NOMO-1 treated with dmso at 0.1 percent for 144 hours (cell line): ENCODE measurements around the gene GNAT3.

Experiments used
- DNase-seq: peaks from one replicate; lab custom pipeline; 2025; ENCODE audit not compliant: unreplicated experiment; lab: John Stamatoyannopoulos, UW

GNAT3 gene

DNA sequence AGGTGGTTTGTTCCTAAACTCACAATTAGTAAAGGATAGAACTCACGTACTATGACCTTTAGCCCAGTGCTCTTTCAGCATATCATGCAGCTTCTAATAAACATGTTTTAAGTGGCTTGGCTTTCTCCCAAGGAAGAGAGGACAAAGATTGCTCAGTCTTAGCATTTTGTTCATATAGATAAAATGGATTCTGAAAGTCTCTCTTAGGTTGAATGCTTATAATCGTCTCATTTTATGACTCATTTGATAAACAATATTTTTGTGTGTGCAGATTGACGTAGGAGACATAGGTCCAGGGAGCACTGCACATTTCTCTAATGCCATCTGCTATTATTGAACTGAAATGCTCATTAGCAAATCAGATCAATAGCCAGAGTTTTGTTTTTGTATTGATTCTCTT lies 44.8 kb downstream of the GNAT3 start:
- no peak for DNase-seq

DNA sequence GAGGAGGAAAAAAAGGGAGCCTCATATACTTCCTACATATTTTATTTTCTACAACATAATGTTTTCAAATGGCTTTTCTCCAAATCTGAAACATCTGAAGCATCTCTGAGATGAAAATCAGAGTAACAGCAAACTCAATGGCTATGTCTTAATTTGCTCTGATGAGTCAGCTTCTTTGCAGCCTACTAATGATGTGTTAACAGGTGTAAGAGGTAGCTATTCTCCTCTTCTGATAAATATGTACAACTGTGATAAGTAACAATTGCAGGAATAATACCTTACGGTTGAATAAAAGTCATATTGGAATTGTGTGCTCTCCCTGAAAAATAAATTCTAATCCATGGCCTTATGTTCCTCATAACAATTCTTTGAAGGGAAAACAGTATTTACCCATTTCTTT lies 45.2 kb downstream of the GNAT3 start:
- no peak for DNase-seq

DNA sequence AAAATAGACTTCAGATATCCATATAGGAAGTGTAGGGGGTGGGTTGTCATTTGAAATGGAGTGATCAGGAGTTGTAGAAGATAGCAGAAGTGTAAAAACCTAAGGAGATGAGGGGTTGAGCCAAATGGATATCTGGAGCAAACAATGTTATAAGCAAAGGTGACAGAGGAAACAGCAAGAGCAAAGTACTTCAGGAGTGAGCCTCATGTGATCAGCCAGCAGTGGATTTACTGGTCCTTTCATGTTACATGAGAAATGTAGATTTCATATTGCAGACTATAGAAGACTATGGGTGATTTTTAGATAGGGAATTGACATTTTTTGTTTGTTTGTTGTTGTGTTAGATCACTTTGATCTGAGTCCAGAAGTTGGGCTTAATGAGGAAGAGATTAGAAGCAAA lies 47.7 kb downstream of the GNAT3 start:
- DNase-seq: no peak

DNA sequence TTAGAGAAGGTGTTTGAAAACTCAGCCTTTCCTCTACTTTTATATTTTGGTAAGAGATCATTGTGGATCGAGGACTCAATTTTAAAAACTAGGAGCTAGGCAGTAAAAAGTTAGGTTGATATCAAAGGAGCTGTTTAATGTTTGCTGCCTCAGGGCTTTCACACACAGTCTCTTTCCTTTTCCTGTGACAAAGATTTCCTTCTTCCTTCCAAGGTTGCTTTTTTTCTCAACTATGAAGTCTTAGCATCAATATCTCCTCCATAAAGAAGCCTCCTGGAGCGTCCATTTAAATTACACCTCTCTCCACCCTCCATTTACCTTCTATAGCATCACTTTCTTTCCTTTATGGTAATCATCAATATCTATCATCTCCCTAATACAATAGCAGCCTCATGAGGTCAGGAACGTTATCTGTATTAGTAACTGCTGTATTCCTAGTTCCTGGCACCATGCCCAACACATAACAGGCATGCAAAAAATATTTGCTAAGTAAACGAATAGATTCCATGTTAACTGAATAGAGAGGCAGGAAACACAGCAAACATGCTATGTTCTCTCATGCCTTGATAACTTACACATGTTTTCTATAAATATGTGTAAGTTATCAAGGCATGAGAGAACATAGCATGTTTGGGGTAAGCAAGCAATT lies 48.5 kb downstream of the GNAT3 start:
- no peak for DNase-seq

DNA sequence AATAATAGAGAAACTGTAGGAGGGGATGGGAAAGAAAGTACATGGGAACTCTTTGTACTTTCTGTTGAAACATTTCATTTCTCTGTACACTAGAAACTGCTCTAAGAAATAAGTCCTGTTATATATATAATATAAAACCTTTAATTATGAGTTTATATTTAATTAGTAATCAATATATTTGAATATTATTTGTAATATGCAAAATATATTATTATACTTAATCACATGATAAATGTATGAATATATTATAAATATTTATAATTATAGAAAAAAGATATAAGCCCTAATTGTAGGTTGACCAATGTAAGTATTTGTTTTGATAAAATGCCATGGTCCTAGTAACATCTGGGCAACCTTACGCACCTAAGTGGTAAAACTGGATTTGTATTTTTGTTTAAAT lies 51.0 kb downstream of the GNAT3 start:
- DNase-seq: no peak

DNA sequence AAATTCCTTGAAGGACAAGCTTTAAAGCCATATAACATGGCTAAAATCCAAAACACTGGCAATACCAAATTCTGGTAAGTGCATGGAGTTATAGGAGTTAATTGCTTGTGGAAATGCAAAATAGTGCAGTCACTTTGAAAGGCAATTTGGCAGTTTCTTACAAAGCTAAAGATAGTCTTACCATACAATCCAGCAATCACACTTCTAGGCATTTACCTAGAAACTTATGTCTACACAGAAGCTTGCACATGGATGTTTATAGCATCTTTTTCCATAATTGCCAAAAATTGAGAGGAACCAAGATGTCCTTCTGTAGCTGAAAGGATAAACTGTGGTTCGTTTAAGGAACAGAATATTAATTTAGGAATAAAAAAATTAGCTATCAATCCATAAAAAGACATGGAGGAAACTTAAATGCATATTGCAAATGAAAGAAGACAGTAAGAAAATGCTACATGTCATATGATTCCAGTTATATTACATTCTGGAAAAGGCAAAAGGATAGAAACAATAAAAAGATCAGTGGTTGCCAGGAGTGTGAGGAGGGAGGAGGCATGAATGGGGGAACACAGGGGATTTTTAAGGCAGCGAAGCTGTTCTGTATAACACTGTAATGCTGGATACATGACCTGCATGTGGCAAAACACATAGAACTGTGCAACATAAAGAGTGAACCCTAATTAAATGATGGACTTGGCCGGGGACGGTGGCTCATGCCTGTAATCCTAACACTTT lies 51.9 kb downstream of the GNAT3 start:
- DNase-seq: no peak

DNA sequence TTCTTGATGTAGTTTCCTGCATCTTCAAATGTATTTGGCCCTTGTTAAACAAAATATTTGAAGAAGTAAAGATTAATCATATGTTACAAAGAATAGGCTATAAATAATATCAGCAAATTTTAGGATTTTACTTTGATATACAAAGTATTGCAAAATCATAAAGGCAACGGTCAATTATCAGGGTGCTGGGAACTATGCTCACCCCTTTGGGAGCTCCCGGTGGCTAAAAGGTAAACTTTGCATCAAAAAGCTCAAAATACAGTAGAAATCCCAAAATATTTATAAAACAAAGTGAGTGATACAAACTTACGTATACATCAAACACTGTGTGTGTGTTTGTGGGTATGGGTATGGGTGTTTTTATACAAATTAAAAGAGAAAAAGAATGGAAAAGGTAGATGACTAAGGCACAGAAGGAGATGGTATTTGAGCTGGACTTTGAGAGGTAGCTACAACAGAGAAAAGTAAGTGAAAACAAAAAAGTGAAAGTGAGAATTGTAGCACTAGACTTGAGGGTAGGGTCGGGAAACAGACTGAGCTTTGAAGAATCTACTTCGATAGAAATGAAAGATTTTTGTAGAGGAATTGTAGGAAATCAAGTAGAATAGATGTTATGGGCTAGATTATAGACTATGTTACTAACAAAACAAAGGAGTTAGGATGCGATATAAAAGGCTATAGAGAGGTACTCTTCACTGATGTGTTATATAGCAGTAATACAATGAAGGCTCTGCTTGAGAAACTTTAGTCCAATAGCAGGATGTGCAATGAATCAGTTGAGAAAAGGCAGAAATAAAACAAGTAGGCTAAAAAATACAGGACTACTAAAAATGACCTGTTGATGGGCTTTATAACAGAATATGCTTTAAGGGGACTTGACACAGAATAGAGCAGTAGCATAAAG lies 52.8 kb downstream of the GNAT3 start:
- DNase-seq: no peak

DNA sequence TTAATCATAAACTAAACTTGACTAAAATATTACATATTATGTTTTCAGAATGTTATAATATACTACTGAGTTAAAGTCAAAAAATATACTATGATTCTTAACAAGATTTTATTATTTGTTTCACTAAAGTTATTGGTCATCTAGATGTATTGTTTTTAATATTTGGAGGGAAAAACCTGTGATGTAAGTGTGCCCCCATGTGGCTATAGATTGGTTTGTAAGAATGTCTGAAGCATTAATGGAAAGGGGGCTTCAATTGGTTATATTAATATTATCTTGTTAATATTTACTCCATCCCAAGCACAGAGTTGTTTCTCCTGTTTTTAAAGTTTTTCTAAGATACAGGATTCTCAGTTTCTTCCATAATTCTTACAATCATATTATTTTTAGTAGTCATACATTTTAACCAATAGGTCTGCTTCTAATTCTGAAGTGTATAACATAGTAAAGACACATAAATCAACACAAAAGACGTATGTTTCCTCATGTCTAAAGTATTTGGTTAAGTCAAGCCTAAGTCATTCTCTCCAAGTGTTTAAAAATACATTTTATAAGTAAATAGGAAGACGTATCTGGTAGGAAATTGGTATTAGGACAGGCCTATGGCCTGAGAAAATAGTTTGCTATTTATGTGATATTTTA lies 58.0 kb downstream of the GNAT3 start:
- peak; percentile 28 for DNase-seq

DNA sequence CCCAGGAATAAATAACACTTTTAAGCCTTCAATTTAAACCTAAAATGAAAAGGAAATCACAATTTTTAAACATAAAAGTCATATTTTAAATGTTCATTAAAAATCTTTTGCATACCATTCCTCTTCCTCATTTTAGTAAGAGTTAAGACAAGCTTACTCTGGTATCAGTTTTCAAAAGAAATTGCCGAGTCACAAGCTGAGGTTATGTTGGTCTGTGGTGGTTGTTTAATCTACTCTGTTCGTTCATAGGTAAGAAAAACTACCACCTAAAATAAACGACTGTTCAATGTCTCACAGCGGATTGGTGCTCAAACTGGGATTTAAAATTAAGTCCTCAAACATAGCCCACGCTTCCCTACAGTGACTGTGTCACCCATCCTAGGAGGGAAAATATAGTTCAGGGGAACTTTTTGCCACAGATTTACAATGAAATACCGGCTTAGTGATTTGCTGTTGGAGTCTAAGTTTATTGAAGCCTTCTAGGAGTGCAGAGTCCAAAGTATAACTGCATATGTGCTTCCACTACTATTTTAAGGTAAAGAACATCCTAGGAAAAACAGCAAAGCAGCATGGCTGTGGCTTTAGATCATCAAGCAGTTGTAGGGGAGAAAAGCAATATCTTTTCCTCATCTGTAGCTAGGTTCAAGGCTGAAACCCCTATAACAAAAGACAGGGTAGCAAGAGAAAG lies 61.1 kb downstream of the GNAT3 start:
- DNase-seq: peak; percentile 38

DNA sequence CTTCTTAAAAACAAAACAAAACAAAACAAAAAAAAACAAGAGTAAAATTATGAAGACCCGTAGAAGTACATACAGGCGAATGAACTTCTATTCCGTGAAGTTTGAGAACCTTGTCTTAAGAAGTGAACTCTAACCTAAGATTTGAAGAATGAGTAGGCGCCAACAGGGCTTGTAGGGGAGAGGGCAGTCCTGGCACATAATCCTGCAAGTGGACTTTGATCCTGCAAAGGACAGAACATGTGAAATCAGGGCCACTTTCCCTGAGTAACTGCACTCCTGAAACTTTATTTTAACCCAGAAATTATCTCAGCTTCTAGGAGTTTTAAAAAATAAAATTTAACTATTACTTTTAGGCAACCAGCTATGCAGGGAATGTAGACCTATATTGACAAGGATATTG lies 62.0 kb downstream of the GNAT3 start:
- no peak for DNase-seq

DNA sequence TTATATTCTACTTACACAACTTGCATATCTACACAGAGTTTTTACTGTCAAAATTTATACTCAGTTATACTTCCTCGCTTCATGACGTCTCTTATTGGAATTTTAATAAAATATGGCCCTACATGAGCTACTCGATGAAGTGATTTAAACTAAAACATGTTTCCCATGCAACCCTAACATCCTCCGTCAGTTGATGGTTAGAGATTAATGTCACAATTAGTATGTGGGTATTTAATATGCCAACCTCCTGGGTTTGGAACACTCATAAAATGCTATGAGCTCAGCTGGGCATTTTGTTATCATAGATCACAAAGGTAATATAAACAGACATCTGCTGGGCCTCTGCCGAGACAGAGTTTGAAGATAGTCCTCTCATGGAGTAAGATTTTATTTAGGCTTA lies 66.5 kb downstream of the GNAT3 start:
- DNase-seq: no peak

DNA sequence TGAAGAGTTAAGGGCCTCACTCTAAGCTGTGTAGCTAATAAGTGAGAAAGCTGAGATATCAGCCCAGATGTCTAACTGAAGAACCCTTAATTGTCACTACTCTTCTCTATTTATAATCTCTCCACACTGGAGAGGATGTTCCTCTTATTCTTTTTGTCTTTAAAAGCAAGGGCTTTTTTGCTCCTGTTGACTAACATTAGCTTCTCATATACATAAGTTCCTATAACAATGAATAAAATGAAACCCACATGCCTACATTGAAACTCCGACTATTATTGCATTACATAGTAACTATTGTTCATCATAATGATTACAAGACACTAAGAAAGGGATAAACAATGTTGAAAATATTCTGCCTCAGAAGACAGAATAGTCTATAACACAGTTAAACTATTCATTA lies 67.1 kb downstream of the GNAT3 start:
- DNase-seq: no peak

DNA sequence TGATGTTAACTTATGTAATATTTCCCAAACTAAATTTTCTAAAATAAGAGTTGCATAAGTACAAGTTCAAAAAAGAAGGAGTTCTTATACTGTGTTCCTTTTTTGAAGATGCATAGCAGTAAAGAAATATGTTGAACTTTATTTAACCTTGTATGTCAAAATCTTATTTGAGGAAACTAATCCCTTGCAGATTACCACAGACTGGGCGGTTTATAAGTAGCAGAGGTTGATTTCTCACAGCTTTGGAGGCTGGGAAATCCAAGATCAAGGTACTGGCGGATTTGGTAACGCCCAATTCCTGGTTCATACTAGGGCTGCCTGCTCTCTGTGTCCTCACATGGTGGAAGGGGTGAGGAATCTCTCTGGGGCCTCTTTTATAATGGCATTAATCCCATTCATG lies 68.5 kb downstream of the GNAT3 start:
- peak; percentile 90 for DNase-seq

DNA sequence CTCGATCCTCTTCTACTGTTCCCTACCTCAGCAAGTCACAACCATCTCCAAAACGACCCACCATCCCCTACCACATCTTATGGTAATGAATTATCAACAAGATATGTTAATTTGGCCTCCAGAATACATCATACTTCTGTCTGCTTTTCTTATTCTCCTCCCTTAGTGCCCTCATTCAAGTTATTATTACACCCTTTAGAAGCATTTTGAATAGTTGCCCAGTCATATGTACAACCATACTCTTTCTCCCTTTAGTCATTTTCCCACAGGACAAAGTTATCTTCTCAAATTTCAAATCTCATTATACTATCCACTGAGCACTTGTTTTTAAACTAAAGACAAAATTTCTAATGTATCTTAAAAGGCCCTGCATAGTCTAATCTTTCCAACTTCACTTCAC lies 71.0 kb downstream of the GNAT3 start:
- no peak for DNase-seq

DNA sequence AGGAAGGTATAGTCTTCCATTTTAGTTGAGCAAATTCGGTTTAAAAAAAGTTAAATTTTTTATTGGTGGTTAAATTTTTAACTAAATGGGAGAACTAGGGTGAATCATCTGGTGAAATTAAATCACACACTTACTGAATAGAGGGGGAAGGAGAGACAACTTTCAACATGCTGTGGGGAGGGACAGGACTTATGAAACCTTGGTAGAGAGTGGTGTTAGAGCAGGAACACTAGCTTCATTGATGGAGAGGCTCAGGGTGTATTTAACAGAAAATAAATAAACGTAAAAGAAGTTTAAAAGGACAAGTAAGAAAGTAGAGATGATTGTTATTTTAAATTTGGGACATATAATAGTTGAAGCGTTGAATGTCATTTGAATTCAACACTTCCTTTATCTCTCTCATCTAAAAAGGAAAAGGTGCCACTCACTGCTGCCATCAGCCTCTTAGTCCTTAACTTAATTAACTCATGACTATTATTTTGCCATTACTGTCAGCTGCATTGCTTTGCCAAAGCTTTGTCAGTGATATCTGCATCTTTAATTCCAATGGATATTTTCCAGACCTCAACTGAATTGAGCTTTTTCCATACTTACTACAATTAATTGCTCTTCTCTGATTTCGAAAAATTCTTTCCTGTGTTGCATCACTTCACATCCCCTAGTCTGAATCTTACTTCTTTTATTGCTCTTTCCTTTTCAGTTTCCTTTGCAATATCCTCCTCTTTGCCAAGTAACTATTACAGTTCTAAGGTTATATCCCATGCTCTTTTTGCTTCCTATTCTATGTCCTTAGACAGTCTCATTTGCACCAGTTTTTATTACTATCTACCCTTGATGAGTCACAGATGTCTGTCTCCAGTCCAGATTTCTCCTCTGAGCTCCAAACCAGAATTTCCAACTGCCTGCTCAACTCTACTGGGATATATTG lies 71.7 kb downstream of the GNAT3 start:
- DNase-seq: peak; percentile 71

DNA sequence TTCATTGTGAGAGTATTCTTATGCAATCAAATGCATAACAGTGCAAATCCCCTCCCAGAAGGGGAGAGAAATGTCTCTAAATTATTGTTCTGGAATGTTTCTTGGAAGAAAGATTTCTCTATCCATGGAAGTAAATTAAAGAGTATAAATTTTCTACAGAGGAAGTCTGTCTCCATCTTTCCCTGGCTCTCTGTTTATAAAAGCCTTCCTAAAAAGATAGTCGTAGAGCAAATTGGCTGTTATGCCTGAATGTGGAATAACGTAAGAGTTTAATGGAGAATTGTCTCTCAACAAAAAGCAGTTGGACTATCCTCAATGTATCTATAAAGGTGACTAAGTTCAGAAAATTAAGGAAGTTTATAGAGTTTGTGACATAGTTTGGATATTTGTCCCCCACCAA lies 76.3 kb downstream of the GNAT3 start:
- DNase-seq: no peak

DNA sequence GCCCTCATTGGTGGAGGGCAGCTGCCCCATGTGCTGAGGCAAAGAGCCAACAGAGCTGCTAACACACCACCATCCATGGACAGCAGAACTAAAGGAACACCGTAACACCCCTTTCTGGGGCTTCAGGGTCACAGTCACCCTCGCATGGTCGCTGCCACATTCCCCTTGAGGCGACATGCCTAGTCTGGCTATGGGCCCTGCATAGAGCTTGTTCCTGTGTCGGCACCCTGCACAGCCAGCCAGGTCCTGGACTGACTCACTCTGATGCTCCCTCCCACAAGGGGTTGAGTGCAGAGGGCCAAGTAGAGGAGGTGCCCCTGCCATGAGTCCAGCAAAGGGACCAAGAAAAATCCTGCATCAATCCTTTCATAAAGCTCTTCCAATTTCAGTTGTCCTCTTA lies 77.8 kb downstream of the GNAT3 start:
- DNase-seq: no peak

DNA sequence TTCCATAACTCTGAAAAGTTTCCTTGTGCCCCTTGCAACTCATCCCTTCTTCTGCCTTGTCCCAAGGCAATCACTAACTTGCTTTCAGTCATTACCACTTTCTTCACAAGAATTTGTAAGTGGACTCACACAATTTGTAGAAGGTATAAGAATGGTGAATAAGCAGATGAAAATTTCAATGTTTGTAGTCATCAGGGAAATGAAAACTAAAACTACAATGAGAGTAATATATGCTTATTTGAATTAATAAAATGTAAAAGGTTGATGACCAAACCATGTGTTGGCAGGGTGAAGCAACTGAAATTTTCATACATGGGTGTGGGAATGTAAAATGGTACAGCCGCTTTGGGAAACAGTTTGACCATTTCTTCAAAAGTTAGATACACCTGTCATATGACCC lies 79.7 kb downstream of the GNAT3 start:
- DNase-seq: no peak

DNA sequence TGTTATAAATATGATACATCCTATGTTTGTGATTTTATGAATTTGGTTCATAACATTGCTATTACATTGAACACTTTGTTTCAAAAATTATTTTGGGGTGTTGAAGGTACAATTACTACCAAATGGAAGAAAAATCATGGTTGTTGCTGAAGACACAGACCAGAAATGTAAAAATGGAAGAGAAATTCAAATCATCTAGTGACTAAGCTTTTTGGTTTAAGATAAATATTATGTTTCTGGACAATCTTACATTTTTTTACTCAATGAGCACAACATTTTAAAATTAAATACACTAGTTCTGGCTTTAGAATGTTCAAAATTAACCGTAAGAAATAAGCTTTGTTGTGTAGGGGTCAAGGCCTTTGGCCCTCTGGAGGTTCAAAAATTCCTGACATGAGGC lies 82.7 kb downstream of the GNAT3 start:
- DNase-seq: no peak
